GM12864 (cell line): ENCODE measurements around the gene NLN.

Experiments used
- DNase-seq: peaks from one replicate; pipeline ENCODE4 v3.0.0-alpha.2; 2011; ENCODE audit warnings: low read depth
- H3K4me3 ChIP-seq: 2 replicates; pipeline ENCODE4 v1.5.1; 2011; ENCODE audit warnings: mild to moderate bottlenecking, low read depth, low read length, control low read depth
- TF ChIP-seq, protein P1 (sequence below): IDR thresholded peaks from 2 replicates; pipeline ENCODE4 v1.5.1; 2011; ENCODE audit warnings: low read depth, mild to moderate bottlenecking, moderate library complexity, low read length, control low read depth, inconsistent platforms; ENCODE audit errors: missing control alignments

The NLN gene

DNA sequence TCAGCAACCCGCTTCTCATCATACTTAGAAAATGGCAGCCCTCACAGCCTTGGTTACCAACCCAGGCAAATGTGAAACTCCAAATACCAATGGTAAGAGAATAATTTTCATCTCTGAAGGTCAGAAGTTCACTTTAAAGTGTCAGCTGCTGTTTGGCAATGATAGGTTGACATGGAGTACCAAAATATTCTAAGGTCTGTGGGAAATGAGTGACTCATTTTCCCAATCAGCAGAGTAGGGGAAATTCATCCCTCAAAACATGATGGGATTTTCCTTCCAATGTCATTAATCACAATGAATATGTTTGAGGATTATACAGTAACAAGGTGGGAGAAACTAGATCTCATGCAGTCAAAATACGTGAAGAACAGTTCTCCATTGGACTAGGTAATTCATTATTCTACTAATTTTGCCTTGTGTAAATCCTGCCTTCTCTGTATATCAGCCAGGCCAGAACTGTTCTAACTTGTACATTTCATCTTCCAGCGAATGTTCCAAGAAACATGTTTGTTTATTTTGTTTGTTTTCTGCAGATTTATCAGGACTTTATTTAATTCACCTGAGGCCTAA is 151.3 kb downstream of the NLN start:
- H3K4me3 ChIP-seq, result no peak overlapping the region
- TF ChIP-seq, protein P1, sequence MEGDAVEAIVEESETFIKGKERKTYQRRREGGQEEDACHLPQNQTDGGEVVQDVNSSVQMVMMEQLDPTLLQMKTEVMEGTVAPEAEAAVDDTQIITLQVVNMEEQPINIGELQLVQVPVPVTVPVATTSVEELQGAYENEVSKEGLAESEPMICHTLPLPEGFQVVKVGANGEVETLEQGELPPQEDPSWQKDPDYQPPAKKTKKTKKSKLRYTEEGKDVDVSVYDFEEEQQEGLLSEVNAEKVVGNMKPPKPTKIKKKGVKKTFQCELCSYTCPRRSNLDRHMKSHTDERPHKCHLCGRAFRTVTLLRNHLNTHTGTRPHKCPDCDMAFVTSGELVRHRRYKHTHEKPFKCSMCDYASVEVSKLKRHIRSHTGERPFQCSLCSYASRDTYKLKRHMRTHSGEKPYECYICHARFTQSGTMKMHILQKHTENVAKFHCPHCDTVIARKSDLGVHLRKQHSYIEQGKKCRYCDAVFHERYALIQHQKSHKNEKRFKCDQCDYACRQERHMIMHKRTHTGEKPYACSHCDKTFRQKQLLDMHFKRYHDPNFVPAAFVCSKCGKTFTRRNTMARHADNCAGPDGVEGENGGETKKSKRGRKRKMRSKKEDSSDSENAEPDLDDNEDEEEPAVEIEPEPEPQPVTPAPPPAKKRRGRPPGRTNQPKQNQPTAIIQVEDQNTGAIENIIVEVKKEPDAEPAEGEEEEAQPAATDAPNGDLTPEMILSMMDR, result no peak
- DNase-seq, result no peak

DNA sequence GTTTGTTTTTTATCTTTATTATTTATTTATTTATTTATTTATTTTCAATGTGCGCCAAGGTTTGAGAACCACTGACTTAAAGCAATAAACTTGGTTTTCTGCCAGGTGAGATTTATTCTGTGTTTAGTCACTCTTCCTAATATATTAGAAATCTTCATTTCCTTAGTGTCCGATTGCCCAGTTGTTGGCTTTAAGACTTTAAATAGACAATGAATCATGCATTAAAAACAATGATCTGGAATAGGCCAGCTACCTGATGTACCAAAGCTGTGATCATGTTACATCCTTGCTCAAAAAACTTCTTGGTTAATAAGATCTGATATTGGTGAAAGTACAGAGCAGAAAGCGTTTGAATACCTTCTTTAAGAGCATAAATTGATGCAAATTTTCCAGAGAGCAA is 152.2 kb downstream of the NLN start:
- TF ChIP-seq, protein P1, result no peak
- no peak overlapping the region for H3K4me3 ChIP-seq
- DNase-seq, result no peak

DNA sequence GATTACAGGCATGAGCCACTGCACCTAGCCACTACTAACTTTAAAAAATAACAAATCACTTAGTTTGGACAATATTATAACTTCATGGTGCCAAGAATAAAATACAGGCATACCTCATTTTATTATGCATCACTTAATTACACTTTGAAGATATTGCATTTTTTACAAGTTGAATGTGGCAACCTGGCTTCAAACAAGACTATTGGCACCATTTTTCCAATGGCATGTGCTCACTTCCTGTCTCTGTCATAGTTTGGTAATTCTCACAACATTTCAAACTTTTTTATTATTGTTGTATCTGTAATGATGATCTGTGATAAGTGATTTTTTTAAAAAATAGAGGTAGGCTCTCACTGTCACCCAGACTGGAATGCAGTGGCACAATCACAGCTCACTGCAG is 154.5 kb downstream of the NLN start:
- no peak for DNase-seq
- TF ChIP-seq, protein P1, result no peak
- no peak overlapping the region for H3K4me3 ChIP-seq

DNA sequence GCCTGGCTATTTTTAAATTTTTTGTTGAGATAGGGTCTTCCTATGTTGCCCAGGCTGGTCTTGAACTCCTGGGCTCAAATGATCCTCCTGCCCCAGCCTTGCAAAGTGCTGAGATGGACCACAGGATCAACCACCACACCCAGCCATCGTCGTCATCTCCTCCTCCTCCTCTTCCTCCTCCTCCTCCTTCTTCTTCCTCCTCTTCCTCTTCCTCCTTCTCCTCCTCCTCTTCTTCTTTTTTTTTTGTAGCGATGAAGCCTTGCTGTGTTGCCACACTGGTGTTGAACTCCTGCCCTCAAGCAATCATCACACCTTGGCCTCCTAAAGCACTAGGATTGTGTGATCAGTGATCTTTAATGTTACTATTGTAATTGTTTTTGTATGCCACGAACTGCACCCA is 155.0 kb downstream of the NLN start:
- H3K4me3 ChIP-seq, result no peak overlapping the region
- DNase-seq, result no peak
- TF ChIP-seq, protein P1, result no peak
